ENCODE measurements around the gene RHO. TPM values are rescaled to one million over a fixed set of nuclear protein-coding genes. Genes with fewer than 3 reads are reported as not detected.

The RHO gene
- total RNA-seq, 1 experiment from 2014 or later = not detected

DNA sequence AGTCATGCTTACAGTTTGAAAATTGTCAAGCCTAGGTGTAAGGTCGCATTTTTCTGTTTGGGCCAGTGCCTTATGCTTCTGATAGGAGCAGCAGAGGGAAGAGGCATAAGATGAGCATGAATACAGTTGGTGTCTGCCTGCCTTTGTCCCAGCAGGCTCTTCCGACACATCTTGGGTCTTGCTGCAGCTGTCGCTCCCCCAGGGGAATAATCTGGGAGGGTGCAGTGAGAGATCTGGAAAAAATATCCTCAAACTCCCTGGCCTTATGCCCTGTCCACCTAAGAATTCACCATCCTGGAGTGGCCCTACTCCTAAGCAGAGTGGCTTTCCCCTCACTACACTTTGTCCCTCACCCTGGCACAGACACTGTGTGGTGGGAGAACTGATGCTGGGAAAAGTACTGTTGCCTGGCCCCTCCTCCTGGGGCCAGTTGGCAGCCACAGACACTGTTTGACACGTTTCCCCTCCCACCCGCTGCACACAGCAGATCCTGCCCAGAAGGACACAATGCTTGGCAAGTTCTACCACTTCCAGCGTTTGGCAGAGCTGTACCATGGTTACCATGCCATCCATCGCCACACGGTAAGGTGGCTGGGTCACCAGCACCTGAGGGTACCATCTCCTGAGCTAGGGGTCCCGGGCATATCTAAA is 21.1 kb upstream of the RHO start:
- intact Hi-C loops (cut with micrococcal nuclease; ENCODE audit: unreplicated experiment) (no loop called here), in situ Hi-C loops (cut with HindIII; ENCODE audit: low pct_unique_long_range_greater_than_20kb, low sequenced_read_pairs) (no loop called here)
- BruUV-seq (replicated peaks) = no TSS peak
- CTCF ChIA-PET = no interaction called here
- TF ChIP-seq, protein P1, sequence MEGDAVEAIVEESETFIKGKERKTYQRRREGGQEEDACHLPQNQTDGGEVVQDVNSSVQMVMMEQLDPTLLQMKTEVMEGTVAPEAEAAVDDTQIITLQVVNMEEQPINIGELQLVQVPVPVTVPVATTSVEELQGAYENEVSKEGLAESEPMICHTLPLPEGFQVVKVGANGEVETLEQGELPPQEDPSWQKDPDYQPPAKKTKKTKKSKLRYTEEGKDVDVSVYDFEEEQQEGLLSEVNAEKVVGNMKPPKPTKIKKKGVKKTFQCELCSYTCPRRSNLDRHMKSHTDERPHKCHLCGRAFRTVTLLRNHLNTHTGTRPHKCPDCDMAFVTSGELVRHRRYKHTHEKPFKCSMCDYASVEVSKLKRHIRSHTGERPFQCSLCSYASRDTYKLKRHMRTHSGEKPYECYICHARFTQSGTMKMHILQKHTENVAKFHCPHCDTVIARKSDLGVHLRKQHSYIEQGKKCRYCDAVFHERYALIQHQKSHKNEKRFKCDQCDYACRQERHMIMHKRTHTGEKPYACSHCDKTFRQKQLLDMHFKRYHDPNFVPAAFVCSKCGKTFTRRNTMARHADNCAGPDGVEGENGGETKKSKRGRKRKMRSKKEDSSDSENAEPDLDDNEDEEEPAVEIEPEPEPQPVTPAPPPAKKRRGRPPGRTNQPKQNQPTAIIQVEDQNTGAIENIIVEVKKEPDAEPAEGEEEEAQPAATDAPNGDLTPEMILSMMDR (IDR thresholded peaks at IDR 0.05) = no peak
- no peak for TF ChIP-seq SIN3A (IDR thresholded peaks at IDR 0.05; ENCODE audit: borderline replicate concordance, insufficient read depth, low read depth, low read length)
- TF ChIP-seq, protein P2, sequence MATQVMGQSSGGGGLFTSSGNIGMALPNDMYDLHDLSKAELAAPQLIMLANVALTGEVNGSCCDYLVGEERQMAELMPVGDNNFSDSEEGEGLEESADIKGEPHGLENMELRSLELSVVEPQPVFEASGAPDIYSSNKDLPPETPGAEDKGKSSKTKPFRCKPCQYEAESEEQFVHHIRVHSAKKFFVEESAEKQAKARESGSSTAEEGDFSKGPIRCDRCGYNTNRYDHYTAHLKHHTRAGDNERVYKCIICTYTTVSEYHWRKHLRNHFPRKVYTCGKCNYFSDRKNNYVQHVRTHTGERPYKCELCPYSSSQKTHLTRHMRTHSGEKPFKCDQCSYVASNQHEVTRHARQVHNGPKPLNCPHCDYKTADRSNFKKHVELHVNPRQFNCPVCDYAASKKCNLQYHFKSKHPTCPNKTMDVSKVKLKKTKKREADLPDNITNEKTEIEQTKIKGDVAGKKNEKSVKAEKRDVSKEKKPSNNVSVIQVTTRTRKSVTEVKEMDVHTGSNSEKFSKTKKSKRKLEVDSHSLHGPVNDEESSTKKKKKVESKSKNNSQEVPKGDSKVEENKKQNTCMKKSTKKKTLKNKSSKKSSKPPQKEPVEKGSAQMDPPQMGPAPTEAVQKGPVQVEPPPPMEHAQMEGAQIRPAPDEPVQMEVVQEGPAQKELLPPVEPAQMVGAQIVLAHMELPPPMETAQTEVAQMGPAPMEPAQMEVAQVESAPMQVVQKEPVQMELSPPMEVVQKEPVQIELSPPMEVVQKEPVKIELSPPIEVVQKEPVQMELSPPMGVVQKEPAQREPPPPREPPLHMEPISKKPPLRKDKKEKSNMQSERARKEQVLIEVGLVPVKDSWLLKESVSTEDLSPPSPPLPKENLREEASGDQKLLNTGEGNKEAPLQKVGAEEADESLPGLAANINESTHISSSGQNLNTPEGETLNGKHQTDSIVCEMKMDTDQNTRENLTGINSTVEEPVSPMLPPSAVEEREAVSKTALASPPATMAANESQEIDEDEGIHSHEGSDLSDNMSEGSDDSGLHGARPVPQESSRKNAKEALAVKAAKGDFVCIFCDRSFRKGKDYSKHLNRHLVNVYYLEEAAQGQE (IDR thresholded peaks at IDR 0.05; ENCODE audit: insufficient read depth in 1 of 2, low read depth in 2 of 2, low read length in 1 of 2) = no peak
- TF ChIP-seq POLR2AphosphoS5 (IDR thresholded peaks at IDR 0.05; ENCODE audit: low read depth, low read length) = no peak
- no peak for TF ChIP-seq TCF7L2 (IDR thresholded peaks at IDR 0.05; ENCODE audit: low read depth, low read length)
- no peak for ATAC-seq
- POLR2A ChIA-PET = no interaction called here
- no peaks in the 10 kb centered on the region; the same call in 1 of the 2 replicates for H3K36me3 ChIP-seq (ENCODE audit: control insufficient read depth, insufficient read depth, low read length)
- no peak for DNase-seq (ENCODE audit: low read depth, low spot score)
- no peaks in the 10 kb centered on the region for H3K4me1 ChIP-seq (ENCODE audit: control insufficient read depth, insufficient read depth, low read length)
- no peaks in the 10 kb centered on the region for H3K9me3 ChIP-seq (ENCODE audit: control insufficient read depth, insufficient read depth, low read depth, low read length)
- no peak overlapping the region for H3K27ac ChIP-seq (ENCODE audit: low read length)
- no peak overlapping the region for H3K4me3 ChIP-seq (ENCODE audit: low read depth in 2 of 2, low read length in 2 of 2)
- H3K27me3 ChIP-seq (ENCODE audit: control insufficient read depth, insufficient read depth, low read length) = no peaks in the 10 kb centered on the region

DNA sequence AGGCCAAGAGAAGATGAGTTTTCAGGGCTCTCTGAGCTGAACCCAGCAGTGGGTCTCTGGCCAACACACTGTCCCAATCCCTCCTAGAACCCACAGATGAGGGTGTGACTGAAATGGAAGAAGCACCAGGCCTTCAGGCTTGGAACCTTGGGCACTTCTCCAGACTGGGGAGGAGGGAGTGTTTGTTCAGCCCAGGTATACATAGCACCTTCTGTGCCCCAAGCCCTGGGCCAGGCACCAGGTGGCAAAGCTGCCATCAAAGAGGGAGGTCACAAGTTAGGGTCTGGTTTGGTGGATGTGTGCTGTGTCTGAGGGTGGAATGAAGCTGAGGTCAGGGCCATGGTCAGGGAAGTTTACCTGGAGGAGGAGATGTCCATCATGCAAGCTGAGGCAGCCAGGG is 15.8 kb upstream of the RHO start:
- no peak for TF ChIP-seq TCF7L2 (IDR thresholded peaks at IDR 0.05; ENCODE audit: low read depth, low read length)
- TF ChIP-seq, protein P1 (IDR thresholded peaks at IDR 0.05) = no peak
- no peak for TF ChIP-seq SIN3A (IDR thresholded peaks at IDR 0.05; ENCODE audit: borderline replicate concordance, insufficient read depth, low read depth, low read length)
- no peak for TF ChIP-seq POLR2AphosphoS5 (IDR thresholded peaks at IDR 0.05; ENCODE audit: low read depth, low read length)
- TF ChIP-seq, protein P2 (IDR thresholded peaks at IDR 0.05; ENCODE audit: insufficient read depth in 1 of 2, low read depth in 2 of 2, low read length in 1 of 2) = no peak
- Histone ChIP-seq H3K9me3 (ENCODE audit: control insufficient read depth, insufficient read depth, low read depth, low read length) (no peaks in the 10 kb centered on the region), H3K4me1 (ENCODE audit: control insufficient read depth, insufficient read depth, low read length) (no peaks in the 10 kb centered on the region), H3K4me3 (ENCODE audit: low read depth in 2 of 2, low read length in 2 of 2) (no peak overlapping the region), H3K27ac (ENCODE audit: low read length) (no peak overlapping the region), H3K36me3 (ENCODE audit: control insufficient read depth, insufficient read depth, low read length) (no peaks in the 10 kb centered on the region), H3K27me3 (ENCODE audit: control insufficient read depth, insufficient read depth, low read length) (no peaks in the 10 kb centered on the region)
- BruUV-seq (replicated peaks) = no TSS peak
- intact Hi-C loops (cut with micrococcal nuclease; ENCODE audit: unreplicated experiment) = no loop called here
- DNase-seq (ENCODE audit: low read depth, low spot score) = no peak
- in situ Hi-C loops (cut with HindIII; ENCODE audit: low pct_unique_long_range_greater_than_20kb, low sequenced_read_pairs) = no loop called here
- no peak for ATAC-seq
- CTCF ChIA-PET = no interaction called here
- POLR2A ChIA-PET = no interaction called here

Data from Panc1 (cell line).